Stimulated activated CD8-positive, alpha-beta memory T cell treated with anti-CD3 and anti-CD28 coated beads, Interleukin-12 subunit alpha, Interleukin-12 subunit beta, amount 100 ng/mL, for 4 hours (primary cell): ENCODE results near the gene BCKDHA.
A peak's percentile ranks its signal among the peaks of the same experiment; 100 is the strongest.
"Not testable (repeated sequence)": the region's sequence is repeated elsewhere in the genome, so short reads cannot be mapped to it uniquely, and the experiment has no call there.

Experiments used
- DNase-seq: peaks from one replicate; pipeline ENCODE4 v3.0.0-alpha.2; 2020; ENCODE audit warnings: low read depth

BCKDHA gene

DNA sequence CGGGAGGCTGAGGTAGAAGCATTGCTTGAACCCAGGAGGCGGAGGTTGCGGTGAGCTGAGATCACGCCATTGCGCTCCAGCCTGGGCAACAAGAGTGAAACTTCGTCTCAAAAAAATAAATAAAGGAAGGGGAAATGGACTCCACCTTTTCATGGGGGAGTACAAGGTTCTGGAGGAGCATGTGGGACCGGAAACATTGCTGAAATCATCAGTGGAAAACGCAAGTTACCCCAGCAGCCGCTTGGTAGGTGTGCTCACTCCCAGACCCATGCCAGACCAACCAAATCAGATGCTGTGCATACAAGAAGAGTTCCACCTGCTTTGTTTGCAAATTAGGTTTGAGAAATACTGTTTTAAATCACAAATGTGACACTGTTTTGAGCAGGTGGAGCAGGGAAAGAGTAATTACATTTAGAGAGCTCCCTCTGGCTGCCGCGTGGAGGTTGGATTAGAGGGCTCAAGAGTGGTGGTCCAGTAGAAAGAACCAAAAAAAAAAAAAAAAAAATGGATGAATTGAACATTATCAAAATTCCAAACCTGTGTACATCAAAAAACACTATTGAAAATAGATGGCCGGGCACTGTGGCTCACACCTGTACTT lies 50.2 kb downstream of the BCKDHA start:
- DNase-seq, result no peak

DNA sequence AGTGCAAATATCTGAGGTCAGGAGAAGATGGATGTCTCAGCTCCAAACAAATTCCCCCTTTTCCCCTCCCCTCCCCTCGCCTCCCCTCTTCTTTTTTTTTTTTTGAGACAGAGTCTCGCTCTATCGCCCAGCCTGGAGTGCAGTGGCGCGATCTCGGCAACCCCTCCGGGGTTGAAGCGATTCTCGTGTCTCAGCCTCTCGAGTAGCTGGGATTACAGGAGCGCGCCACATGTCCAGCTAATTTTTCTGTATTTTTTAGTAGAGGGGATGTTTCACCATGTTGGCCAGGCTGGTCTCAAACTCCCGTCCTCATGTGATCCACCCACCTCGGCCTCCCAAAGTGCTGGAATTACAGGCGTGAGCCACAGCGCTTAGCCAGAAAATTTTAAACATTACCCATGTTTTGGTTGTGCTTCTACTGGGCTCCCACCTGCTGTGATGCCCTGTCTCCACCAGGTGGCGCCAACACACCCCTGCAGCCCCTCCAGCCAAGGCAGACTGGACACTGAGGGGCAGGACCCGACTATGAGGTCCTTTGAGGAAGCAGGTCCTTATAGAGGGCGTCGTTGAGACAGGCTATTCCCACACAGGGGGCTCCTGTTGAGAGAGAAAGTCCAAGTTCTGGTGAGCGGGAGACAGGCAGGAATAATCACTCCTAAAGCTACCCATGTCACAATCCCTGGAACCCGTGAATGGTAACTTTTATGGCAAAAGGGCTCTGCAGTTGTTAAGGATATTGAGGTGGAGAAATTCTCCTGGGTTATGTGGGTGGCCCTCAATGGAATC lies 51.7 kb downstream of the BCKDHA start:
- DNase-seq, result peak; percentile 52

DNA sequence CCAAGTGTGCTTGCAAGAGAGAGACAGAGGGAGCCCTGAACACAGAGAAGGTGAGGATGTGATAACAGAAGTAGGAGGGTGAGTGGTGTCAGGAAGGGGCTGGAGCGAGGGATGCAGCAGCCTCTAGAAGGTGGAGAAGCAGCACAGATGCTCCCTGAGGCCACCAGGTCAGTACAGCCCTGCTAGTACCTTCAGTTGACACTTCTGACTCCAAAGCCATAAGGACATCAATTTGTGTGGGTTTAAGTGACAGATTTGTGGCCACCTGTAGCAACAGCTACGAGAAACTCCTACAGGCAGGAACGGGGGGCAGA lies 52.2 kb downstream of the BCKDHA start:
- DNase-seq, result no peak

DNA sequence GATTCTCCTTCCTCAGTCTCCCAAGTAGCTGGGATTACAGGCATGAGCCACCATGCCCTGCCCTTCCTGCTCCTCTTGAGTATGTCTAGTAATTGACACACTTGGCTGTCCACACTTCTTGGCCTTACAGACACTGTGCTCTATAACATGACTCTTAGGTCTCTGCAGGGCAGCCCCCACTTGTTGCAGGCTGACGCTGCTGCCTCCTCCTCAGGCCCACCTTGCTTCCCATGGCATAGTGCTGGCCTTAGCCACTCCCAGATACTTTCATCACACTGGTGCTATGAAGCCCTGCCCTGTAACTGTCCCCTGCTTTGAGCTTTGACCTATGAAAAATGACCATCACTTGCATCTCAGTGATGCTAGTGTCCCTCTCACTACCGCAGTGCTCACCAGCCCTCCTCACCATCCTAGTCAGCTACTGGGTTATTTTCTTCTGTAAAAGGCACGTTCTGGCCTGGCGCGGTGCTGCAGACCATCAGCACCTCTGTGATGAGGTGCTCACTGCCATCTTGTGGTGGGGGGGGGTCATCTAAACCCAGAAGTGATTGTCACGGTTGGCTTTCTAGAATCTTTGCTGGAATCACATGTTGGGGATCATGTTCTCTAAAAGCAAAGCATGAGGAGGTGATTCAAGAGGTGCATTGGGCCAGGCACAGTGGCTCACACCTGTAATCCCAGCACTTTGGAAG lies 55.1 kb downstream of the BCKDHA start:
- no peak for DNase-seq

DNA sequence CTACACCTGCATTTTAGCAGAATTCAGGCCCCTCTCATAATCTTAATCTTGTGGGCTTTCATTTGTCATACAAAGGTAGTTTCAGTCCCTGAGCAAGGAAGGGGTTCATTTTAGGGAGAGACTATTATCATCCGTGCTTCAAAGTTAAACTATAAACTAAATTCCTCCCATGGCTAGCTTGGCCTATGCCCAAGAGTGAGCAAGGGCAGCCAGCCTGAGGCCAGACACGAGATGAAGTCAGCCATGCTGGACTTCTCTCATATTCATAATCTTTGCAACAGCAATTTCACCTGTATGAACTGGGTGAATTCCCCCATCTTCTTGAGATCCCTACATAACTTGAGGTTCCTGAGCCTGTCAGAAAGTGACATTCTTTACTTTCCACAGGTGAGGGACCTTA lies 58.3 kb downstream of the BCKDHA start:
- no peak for DNase-seq

DNA sequence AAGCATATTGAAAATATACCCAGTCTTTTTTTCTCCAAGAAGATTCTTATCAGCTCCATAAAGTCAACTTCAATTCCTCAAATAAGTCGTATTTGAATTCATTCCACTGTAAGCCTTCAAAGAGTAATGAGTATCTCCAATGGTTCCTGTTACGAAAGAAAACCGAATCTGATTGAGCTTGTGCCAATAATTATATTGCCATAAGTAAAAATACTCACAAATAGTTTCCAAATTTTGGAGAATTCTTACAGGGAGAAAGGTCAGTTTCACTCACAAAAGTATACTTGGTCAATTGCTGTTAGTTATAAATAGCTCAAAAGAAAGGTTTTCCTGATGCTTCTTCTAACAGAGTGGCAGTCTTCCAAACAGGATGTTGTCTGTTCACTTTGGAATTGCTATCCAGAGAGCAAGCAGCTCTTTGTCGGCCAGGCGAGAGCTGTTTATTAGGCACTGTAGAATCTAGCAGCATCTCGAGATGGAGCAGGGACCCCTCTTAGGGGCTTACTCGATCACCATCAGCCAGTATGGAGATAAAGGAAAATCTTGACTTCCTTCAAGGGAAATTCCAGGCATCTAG lies 58.8 kb downstream of the BCKDHA start:
- no peak for DNase-seq

DNA sequence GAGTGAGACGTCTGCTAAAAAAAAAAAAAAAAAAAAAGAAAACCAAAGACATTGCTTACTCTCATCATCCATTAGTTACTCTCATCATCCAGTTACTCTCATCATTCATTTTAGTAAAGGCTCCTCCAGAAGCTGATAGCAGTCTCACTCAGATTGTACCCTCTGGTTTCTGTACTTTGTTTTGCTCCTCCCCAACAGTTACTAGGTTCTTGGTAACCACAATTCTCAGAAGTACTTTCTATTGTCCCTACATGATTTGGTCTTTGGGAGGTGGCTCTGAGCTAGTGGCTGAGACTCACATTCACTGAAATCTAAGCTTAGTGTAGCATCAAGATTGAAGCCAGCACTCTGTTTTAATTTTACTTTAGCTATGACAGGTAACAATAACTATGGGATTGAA lies 59.6 kb downstream of the BCKDHA start:
- no peak for DNase-seq

DNA sequence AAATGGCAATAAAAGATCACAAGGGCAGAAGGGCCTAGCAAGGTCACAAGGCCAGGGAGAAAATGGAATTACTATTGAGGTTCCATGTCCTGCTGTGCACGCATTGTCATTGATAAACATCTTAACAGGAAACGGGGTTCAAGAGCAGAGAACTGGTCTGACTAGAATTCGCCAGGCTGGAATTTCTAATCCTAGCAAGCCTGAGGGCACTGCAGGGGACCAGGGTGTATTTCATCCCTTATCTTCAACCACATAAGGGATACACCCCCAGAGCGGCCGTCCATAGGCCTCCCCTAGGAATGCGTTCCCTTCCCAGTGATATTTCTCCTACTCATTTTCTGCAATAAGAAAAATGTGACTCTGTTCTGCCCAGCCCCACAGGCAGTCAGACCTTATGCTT lies 64.9 kb downstream of the BCKDHA start:
- DNase-seq, result no peak

DNA sequence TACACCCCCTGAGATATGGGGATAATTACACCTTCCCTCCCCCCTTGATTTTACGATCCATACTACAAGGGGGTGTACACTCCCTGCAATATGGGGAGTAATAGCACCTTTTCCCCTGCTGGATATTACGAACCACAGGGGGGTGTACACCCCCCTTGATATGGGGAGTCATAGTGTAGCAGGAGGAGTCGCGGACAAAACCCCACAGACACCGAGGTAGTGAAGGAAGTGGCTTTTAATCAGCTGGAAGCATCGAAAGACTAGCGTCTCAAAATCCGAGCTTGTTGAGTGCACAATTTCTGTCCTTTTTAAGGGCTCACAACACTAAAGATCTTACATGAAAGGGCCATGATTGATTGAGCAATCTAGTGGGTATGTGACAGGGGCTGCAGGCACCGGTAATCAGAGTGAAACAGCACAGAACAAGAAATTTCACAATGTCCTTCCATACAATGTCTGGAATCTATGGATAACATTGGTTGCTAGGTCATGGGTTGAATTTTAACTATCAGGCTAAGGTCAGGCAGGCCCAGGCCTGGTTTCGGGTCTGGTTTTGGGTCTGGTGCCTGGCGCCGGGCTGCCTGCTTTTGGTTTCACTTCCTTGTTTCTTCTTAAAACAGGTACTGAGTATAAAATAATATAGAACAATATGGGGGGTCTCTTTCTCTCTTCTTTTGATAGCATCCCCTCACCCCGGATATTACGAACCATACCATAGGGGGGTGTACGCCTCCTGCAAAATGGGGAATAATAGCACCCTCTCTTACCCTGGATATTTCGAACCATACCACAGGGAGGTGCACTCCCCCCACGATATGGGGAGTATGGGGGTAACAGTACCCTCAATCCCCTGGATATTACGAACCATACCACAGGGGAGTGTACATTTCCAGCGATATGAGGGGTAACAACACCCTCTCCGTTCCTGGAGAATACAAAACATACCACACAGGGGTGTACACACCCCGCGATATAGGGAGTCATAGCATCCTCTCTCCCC lies 65.9 kb downstream of the BCKDHA start:
- not testable (repeated sequence) for DNase-seq
